ENCODE data around the gene LPIN3. TPM values are rescaled to one million over a fixed set of nuclear protein-coding genes. Genes with fewer than 3 reads are reported as not detected.

The LPIN3 gene
- total and polyA plus RNA-seq, 5 donors from 2014 or later = 0.10 to 0.35 TPM; not detected in 3

- Mint-ChIP-seq H3K9me3 (no peaks in the 10 kb centered on the region), H3K36me3 (no peaks in the 10 kb centered on the region)
- ATAC-seq (ENCODE audit: low read depth in 2 of 2) = no peak
Measured at GRCh38 chr20:41360831-41361756, 20.5 kb downstream of the LPIN3 start.

GRCh38 chr20:41361757-41362747, 21.4 kb downstream of the LPIN3 start:
- no peak overlapping the region for H3K27ac ChIP-seq (ENCODE audit: insufficient read depth, low read length, poor library complexity, severe bottlenecking)
- H3K9me3 ChIP-seq (ENCODE audit: control insufficient read depth in 2 of 2, low read length in 2 of 2) = no peaks in the 10 kb centered on the region
- no peak overlapping the region for H3K4me3 ChIP-seq (ENCODE audit: low read depth, low read length)
- Mint-ChIP-seq H3K27ac (no peak overlapping the region), H3K27me3 (peaks cover 10% of the 10 kb centered on the region), H3K4me1 (peaks cover 0 to 4% (median 0%) of the 10 kb centered on the region in 4 donors), H3K4me3 (no peak overlapping the region), H3K36me3 (no peaks in the 10 kb centered on the region), H3K9me3 (no peaks in the 10 kb centered on the region)
- peaks cover 4% of the 10 kb centered on the region for H3K27me3 ChIP-seq (ENCODE audit: control insufficient read depth, insufficient read depth, low read length)
- H3K4me1 ChIP-seq (ENCODE audit: control insufficient read depth, insufficient read depth, low read length, poor library complexity, severe bottlenecking) = no peaks in the 10 kb centered on the region
- ATAC-seq (ENCODE audit: low read depth in 2 of 2) (no peak), DNase-seq (no peak)
- H3K36me3 ChIP-seq (ENCODE audit: control insufficient read depth, insufficient read depth, low read length) = no peaks in the 10 kb centered on the region

More at GRCh38 chr20:41360831-41361756, 20.5 kb downstream of the LPIN3 start:
- peaks cover 4% of the 10 kb centered on the region for H3K27me3 ChIP-seq (ENCODE audit: control insufficient read depth, insufficient read depth, low read length)
- H3K9me3 ChIP-seq (ENCODE audit: control insufficient read depth in 2 of 2, low read length in 2 of 2) = no peaks in the 10 kb centered on the region
- Mint-ChIP-seq H3K27me3 (peaks cover 10% of the 10 kb centered on the region), H3K4me3 (no peak overlapping the region), H3K4me1 (peaks cover 0 to 4% (median 0%) of the 10 kb centered on the region in 4 donors), H3K27ac (no peak overlapping the region)
- H3K27ac ChIP-seq (ENCODE audit: insufficient read depth, low read length, poor library complexity, severe bottlenecking) = no peak overlapping the region
- no peak overlapping the region for H3K4me3 ChIP-seq (ENCODE audit: low read depth, low read length)
- no peaks in the 10 kb centered on the region for H3K36me3 ChIP-seq (ENCODE audit: control insufficient read depth, insufficient read depth, low read length)
- no peaks in the 10 kb centered on the region for H3K4me1 ChIP-seq (ENCODE audit: control insufficient read depth, insufficient read depth, low read length, poor library complexity, severe bottlenecking)
- no peak for DNase-seq

GRCh38 chr20:41362748-41363140, 22.1 kb downstream of the LPIN3 start:
- Histone ChIP-seq H3K4me1 (ENCODE audit: control insufficient read depth, insufficient read depth, low read length, poor library complexity, severe bottlenecking) (no peaks in the 10 kb centered on the region), H3K4me3 (ENCODE audit: low read depth, low read length) (no peak overlapping the region), H3K27me3 (ENCODE audit: control insufficient read depth, insufficient read depth, low read length) (peaks cover 7% of the 10 kb centered on the region), H3K27ac (ENCODE audit: insufficient read depth, low read length, poor library complexity, severe bottlenecking) (no peak overlapping the region), H3K9me3 (ENCODE audit: control insufficient read depth in 2 of 2, low read length in 2 of 2) (no peaks in the 10 kb centered on the region), H3K36me3 (ENCODE audit: control insufficient read depth, insufficient read depth, low read length) (no peaks in the 10 kb centered on the region)
- Mint-ChIP-seq H3K4me3 (no peak overlapping the region), H3K27ac (no peak overlapping the region), H3K4me1 (peaks cover 0 to 9% (median 3%) of the 10 kb centered on the region in 4 donors), H3K27me3 (peaks cover 17% of the 10 kb centered on the region), H3K9me3 (peaks cover 0 to 1% (median 0%) of the 10 kb centered on the region in 7 donors), H3K36me3 (no peaks in the 10 kb centered on the region)
- DNase-seq (no peak), ATAC-seq (ENCODE audit: low read depth in 2 of 2) (no peak)

DNA sequence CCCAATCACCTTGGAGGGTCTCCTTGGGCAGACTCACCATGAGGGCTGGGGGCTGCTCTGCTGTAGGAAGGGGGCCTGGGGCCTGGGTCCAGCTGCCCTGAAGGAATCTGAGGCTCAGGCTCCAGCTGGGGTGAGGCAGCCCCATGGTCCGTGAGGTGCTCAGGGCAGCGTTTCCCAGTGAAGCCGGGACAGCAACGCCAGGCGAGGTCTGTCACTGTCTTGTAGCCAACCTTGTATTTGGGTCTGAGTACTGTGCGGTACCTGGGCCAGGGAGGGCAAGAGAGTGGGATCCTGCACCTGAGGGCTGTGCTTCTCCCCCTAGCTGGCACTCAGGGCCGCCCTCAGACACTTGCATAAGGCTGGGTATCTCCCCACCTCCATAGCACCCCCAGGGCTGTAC, 23.0 kb downstream of the LPIN3 start:
- Histone ChIP-seq H3K27ac (ENCODE audit: insufficient read depth, low read length, poor library complexity, severe bottlenecking) (no peak overlapping the region), H3K4me3 (ENCODE audit: low read depth, low read length) (no peak overlapping the region), H3K9me3 (ENCODE audit: control insufficient read depth in 2 of 2, low read length in 2 of 2) (no peaks in the 10 kb centered on the region), H3K27me3 (ENCODE audit: control insufficient read depth, insufficient read depth, low read length) (peaks cover 7% of the 10 kb centered on the region), H3K4me1 (ENCODE audit: control insufficient read depth, insufficient read depth, low read length, poor library complexity, severe bottlenecking) (no peaks in the 10 kb centered on the region), H3K36me3 (ENCODE audit: control insufficient read depth, insufficient read depth, low read length) (no peaks in the 10 kb centered on the region)
- Mint-ChIP-seq H3K27me3 (peaks cover 22% of the 10 kb centered on the region), H3K9me3 (peaks cover 0 to 1% (median 0%) of the 10 kb centered on the region in 7 donors), H3K4me3 (no peak overlapping the region), H3K27ac (no peak overlapping the region), H3K36me3 (no peaks in the 10 kb centered on the region), H3K4me1 (peaks cover 0 to 9% (median 4%) of the 10 kb centered on the region in 4 donors)
- DNase-seq (no peak), ATAC-seq (ENCODE audit: low read depth in 2 of 2) (no peak)

DNA sequence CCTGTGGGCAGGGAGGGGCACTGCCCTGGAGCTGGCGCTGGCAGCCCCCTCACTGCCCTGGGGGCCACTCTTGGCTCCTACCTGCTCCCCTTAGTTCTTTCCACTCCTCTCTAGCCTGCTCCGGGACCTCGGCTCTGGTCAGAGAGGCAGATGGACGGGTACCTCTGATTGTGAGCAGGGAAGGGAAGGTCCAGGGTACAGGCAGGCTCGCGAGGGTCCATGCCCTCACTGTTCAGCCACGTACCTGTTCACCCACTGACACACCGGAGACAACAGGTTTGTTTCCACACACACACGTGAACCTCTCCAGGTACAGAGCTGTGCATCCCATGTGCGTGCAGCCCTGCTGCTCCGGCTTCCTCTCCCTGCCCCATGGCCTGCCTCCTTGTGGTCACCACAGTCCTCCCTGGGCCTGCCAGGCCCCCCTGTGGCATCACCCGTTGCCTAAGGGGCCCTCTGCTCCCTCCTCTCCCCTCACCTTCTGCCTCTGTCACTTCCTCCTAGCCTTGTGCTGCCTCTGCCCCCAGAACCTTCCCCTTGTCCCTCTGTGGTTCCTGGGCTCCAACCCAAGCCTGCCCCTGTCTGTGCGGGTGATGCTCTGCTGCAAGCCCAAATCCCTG, 23.7 kb downstream of the LPIN3 start:
- H3K27me3 ChIP-seq (ENCODE audit: control insufficient read depth, insufficient read depth, low read length) = peaks cover 7% of the 10 kb centered on the region
- ATAC-seq (ENCODE audit: low read depth in 2 of 2) = no peak
- Mint-ChIP-seq H3K27ac (no peak overlapping the region), H3K36me3 (no peaks in the 10 kb centered on the region), H3K27me3 (peaks cover 29% of the 10 kb centered on the region), H3K4me1 (peaks cover 0 to 9% (median 4%) of the 10 kb centered on the region in 4 donors), H3K9me3 (peaks cover 0 to 1% (median 0%) of the 10 kb centered on the region in 7 donors), H3K4me3 (no peak overlapping the region)
- H3K27ac ChIP-seq (ENCODE audit: insufficient read depth, low read length, poor library complexity, severe bottlenecking) = no peak overlapping the region
- H3K9me3 ChIP-seq (ENCODE audit: control insufficient read depth in 2 of 2, low read length in 2 of 2) = no peaks in the 10 kb centered on the region
- no peaks in the 10 kb centered on the region for H3K4me1 ChIP-seq (ENCODE audit: control insufficient read depth, insufficient read depth, low read length, poor library complexity, severe bottlenecking)
- DNase-seq = no peak
- no peaks in the 10 kb centered on the region for H3K36me3 ChIP-seq (ENCODE audit: control insufficient read depth, insufficient read depth, low read length)
- no peak overlapping the region for H3K4me3 ChIP-seq (ENCODE audit: low read depth, low read length)

GRCh38 chr20:41364967-41365765, 24.5 kb downstream of the LPIN3 start:
- Mint-ChIP-seq H3K27me3 (peaks cover 32% of the 10 kb centered on the region), H3K36me3 (no peaks in the 10 kb centered on the region), H3K4me3 (no peak overlapping the region), H3K4me1 (peaks cover 0 to 9% (median 4%) of the 10 kb centered on the region in 4 donors), H3K27ac (no peak overlapping the region), H3K9me3 (peaks cover 0 to 1% (median 0%) of the 10 kb centered on the region in 7 donors)
- Histone ChIP-seq H3K4me1 (ENCODE audit: control insufficient read depth, insufficient read depth, low read length, poor library complexity, severe bottlenecking) (no peaks in the 10 kb centered on the region), H3K27me3 (ENCODE audit: control insufficient read depth, insufficient read depth, low read length) (peaks cover 7% of the 10 kb centered on the region), H3K36me3 (ENCODE audit: control insufficient read depth, insufficient read depth, low read length) (no peaks in the 10 kb centered on the region), H3K4me3 (ENCODE audit: low read depth, low read length) (no peak overlapping the region), H3K27ac (ENCODE audit: insufficient read depth, low read length, poor library complexity, severe bottlenecking) (no peak overlapping the region), H3K9me3 (ENCODE audit: control insufficient read depth in 2 of 2, low read length in 2 of 2) (no peaks in the 10 kb centered on the region)
- ATAC-seq (ENCODE audit: low read depth in 2 of 2) (no peak), DNase-seq (no peak)
